Measurements from ENCODE around the gene SIL1. TPM values are rescaled to one million over a fixed set of nuclear protein-coding genes. Genes with fewer than 3 reads are reported as not detected.

The SIL1 gene
- total and polyA plus RNA-seq, 2 of the 8 experiments (the other 6 are each of a cell fraction or from before 2014, with no cell fraction given): 8.3 to 12.8 TPM

DNA sequence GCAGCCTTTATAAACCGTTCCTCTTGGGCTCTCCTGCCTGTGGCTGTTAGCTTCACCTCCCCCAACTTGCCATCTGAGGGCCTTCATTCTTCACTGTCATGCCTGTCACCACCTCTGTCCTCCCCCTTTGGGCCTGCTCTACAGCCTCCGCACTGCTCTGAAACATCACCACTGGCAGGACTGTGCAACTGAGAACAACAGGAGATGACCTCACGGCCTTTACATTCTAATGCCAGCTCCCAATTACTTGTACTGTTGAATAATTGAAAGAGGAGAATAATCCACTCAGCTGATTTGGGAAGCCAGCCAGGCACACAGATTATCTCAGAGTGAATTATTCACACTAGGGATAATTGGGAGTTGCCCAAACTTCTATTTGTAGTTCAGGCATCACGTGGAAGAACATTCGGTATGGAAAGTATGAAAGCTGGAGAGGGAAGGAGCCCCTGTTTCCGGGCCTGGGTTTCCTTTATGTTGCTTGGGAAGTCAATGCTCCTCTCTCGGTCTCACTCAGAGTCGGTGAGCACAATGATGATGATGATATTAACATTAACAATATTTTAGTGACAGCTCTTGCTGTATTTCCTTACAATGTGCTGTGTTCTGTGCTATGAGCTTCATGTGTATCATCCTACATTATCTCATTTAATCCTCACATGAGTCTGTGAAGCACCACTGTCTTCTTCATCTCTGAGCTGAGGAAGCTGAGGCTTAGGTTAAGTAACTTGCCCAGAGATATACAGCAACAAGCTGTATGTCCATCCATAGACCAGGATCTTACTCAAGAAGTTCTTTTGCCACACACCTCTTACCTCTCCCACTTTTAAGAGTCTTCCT is 223.7 kb downstream of the SIL1 start (continued):
- no peak for TF ChIP-seq CHD1 (IDR thresholded peaks at IDR 0.05; ENCODE audit: low read depth, low read length)
- no peak for TF ChIP-seq KDM5A (IDR thresholded peaks at IDR 0.05; ENCODE audit: low read length)
- no peak for TF ChIP-seq SAP30 (IDR thresholded peaks at IDR 0.05; ENCODE audit: insufficient read depth, insufficient replicate concordance, low read length)
- TF ChIP-seq TEAD4 (IDR thresholded peaks at IDR 0.05; ENCODE audit: low read depth, low read length): no peak
- no peak for TF ChIP-seq HDAC6 (IDR thresholded peaks at IDR 0.05; ENCODE audit: low read depth, low read length)
- TF ChIP-seq NRF1 (IDR thresholded peaks at IDR 0.05; ENCODE audit: low read depth, low read length): no peak
